TTC549 (cell line): ENCODE measurements around the gene NPFF.
A peak's percentile ranks its signal among the peaks of the same experiment; 100 is the strongest.

Experiments
- FAIRE-seq: peaks from 2 replicates; lab custom pipeline; 2012; peaks lifted over from hg19 to GRCh38; lab: Jason Lieb, UNC

Gene NPFF

GRCh38 chr12:53513712-53514410 is 6.6 kb upstream of the NPFF start:
- no peak for FAIRE-seq

GRCh38 chr12:53510181-53510812 is 3.0 kb upstream of the NPFF start:
- FAIRE-seq = no peak

- FAIRE-seq = no peak
Measured at GRCh38 chr12:53508534-53509170, 1.4 kb upstream of the NPFF start.

- FAIRE-seq = no peak
Measured at GRCh38 chr12:53507603-53507885, 260 bp upstream of the NPFF start.

GRCh38 chr12:53506450-53506785 is 866 bp downstream of the NPFF start:
- no peak for FAIRE-seq

- no peak for FAIRE-seq
Measured at GRCh38 chr12:53505555-53506449, 1.5 kb downstream of the NPFF start.

- no peak for FAIRE-seq
Measured at GRCh38 chr12:53505086-53505485, 2.2 kb downstream of the NPFF start.

- no peak for FAIRE-seq
Measured at GRCh38 chr12:53504004-53504920, 3.0 kb downstream of the NPFF start.

- no peak for FAIRE-seq
Measured at GRCh38 chr12:53502983-53503728, 4.1 kb downstream of the NPFF start.

GRCh38 chr12:53502331-53502730 is 5.0 kb downstream of the NPFF start:
- FAIRE-seq = no peak

GRCh38 chr12:53501615-53502181 is 5.6 kb downstream of the NPFF start:
- FAIRE-seq = no peak

- peak; percentile 96 for FAIRE-seq
Measured at GRCh38 chr12:53500776-53501614, 6.3 kb downstream of the NPFF start, which contains the start of gene TARBP2. TSS of gene TARBP2 (plus strand) at chr12:53501283. CDS start at chr12:53501409, 126 bp downstream.

GRCh38 chr12:53500142-53500775 is 7.0 kb downstream of the NPFF start:
- no peak for FAIRE-seq

GRCh38 chr12:53499266-53500141 is 7.8 kb downstream of the NPFF start, which contains the start of gene MAP3K12:
TSS of gene MAP3K12 (minus strand) at chr12:53499458. CDS start at chr12:53487391, 12,067 bp downstream.
- no peak for FAIRE-seq

- FAIRE-seq = no peak
Measured at GRCh38 chr12:53498235-53498630, 9.1 kb downstream of the NPFF start.

GRCh38 chr12:53497461-53497860 is 9.8 kb downstream of the NPFF start:
- FAIRE-seq = no peak

GRCh38 chr12:53496752-53497032 is 10.6 kb downstream of the NPFF start:
- no peak for FAIRE-seq
